NCI-H146 treated with DMSO at 0.1 percent for 48 hours (cell line): ENCODE results near the gene NPIPA5.
"Not testable (repeated sequence)": the region's sequence is repeated elsewhere in the genome, so short reads cannot be mapped to it uniquely, and the experiment has no call there.

ENCODE experiments used
- DNase-seq: peaks from one replicate; lab custom pipeline; 2025; ENCODE audit not compliant: unreplicated experiment; lab: John Stamatoyannopoulos, UW

NPIPA5 gene

DNA sequence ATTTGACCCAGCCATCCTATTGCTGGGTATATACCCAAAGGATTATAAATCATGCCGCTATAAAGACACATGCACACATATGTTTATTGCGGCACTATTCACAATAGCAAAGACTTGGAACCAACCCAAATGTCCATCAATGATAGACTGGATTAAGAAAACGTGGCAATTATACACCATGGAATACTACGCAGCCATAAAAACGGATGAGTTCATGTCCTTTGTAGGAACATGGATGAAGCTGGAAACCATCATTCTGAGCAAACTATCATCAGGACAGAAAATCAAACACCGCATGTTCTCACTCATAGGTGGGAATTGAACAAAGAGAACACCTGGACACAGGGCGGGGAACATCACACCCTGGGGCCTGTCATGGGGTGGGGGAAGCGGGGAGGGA is 14.9 kb upstream of the NPIPA5 start:
- DNase-seq: not testable (repeated sequence)

GRCh38 chr16:15389916-15390315 is 11.8 kb upstream of the NPIPA5 start:
- DNase-seq: not testable (repeated sequence)

- DNase-seq: not testable (repeated sequence)
Measured at GRCh38 chr16:15388060-15388459, 10.0 kb upstream of the NPIPA5 start.

- DNase-seq: not testable (repeated sequence)
Measured at GRCh38 chr16:15382810-15383209, 4.7 kb upstream of the NPIPA5 start.

GRCh38 chr16:15357495-15357894 is 20.6 kb downstream of the NPIPA5 start:
- not testable (repeated sequence) for DNase-seq

- not testable (repeated sequence) for DNase-seq
Measured at GRCh38 chr16:15354846-15355245, 23.2 kb downstream of the NPIPA5 start.

DNA sequence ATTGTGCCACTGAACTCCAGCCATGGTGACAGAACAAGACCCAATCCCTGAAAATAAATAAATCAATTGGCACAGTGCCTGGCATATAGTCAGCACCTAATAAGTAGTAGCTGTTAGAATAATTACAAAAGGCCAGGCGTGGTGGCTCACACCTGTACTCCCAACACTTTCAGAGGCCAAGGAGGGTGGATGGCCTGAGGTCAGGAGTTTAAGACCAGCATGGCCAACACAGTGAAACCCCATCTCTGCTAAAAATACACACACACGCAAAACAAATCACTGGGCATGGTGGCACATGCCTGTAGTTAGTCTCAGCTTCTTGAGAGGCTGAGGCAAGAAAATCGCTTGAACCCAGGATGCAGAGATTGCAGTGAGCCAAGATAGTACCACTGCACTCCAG is 25.2 kb downstream of the NPIPA5 start:
- DNase-seq: not testable (repeated sequence)

GRCh38 chr16:15351745-15352144 is 26.3 kb downstream of the NPIPA5 start:
- DNase-seq: not testable (repeated sequence)

DNA sequence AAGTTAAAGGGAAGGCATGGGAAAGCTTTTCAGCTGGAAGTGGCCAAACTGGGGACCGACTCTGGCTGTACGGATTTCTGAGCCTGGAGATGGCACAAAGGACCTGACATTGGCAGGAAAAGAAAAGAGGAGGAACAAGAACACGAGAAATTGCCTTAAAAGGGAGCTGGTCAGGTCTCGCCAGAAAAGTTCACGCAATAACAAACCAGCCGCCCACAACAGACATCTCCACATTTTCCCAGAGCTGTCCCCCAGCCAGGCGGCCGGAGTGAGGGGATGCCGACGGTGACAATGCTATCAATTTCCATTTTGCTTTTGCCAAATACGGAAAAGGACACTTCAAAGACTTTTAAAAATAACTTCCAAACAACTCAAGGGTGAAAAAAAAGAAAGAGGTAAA is 26.8 kb downstream of the NPIPA5 start:
- not testable (repeated sequence) for DNase-seq

GRCh38 chr16:15348721-15349120 is 29.4 kb downstream of the NPIPA5 start:
- not testable (repeated sequence) for DNase-seq

GRCh38 chr16:15342337-15342736 is 35.8 kb downstream of the NPIPA5 start:
- DNase-seq: not testable (repeated sequence)

DNA sequence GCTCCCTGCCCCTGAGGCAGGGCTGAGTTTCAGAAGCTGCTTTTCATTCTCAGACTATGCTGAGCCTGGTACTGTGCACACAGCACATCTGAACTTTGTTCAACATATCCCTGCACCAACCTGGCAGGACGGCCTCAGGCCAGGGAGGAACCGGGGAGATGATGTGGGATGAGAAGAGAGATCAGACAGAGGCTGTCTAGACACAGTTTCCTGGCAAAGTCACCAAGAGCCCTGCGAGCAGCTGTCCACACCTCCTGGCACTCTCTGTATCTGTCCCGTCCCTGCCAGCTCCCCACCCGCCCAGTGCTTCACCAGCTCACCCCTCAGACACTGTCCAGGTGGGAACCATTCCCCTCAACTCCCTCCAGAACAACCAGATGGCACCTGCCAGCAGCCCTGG is 39.1 kb downstream of the NPIPA5 start:
- DNase-seq: not testable (repeated sequence)

- not testable (repeated sequence) for DNase-seq
Measured at GRCh38 chr16:15337974-15338605, 40.0 kb downstream of the NPIPA5 start.

- not testable (repeated sequence) for DNase-seq
Measured at GRCh38 chr16:15335609-15336008, 42.5 kb downstream of the NPIPA5 start.

DNA sequence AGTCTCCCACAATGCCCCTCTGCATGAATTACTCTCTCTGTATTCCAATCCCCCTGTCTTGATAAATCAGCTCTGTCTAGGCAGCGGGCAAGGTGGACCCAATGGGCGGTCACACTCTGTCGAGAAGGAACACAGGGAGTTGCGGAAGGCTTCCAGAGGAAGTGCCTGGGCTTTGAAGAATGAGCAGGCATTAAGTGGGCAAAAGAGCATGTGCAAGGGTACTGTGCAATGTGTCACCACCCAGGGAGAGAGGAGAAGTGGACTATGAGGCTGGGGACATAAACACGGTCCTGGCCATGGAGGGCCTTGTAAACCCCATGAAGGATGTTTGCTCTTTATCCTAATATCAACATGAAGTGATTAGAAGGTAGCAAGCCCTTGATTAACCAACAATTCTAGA is 44.1 kb downstream of the NPIPA5 start:
- not testable (repeated sequence) for DNase-seq

- not testable (repeated sequence) for DNase-seq
Measured at GRCh38 chr16:15330978-15331377, 47.1 kb downstream of the NPIPA5 start.

- DNase-seq: not testable (repeated sequence)
Measured at GRCh38 chr16:15324954-15325353, 53.1 kb downstream of the NPIPA5 start.

- not testable (repeated sequence) for DNase-seq
Measured at GRCh38 chr16:15323373-15323772, 54.7 kb downstream of the NPIPA5 start.

GRCh38 chr16:15321221-15321620 is 56.9 kb downstream of the NPIPA5 start:
- not testable (repeated sequence) for DNase-seq

DNA sequence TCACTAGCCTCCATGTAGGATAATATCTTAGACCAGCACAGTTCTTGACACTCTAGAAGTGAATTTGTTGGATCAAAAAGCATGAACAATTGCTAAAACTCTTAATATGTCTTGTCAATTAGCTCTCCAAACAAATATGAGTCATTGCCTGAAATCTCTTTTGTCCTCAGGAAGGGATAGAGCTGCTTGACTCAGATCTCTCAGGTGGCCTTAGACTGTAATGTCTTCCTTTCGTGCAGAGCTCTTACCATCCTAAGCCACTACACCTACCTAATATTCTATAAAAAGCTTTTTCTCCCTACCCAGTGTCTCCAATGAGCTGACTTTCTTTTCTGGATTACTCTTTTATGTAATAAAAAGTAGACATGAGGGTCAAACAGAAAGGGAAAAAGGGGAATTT is 63.5 kb downstream of the NPIPA5 start:
- DNase-seq: not testable (repeated sequence)
